Keratinocyte (primary cell): ENCODE data around the gene BEGAIN. TPM values are rescaled to one million over a fixed set of nuclear protein-coding genes. Genes with fewer than 3 reads are reported as not detected.

ENCODE experiments used
- DNase-seq: peaks from one replicate; pipeline ENCODE4 v3.0.0-alpha.2; 2011; ENCODE audit warnings: low read depth, missing footprints, low spot score
- FAIRE-seq: peaks from 2 replicates; lab custom pipeline; 2011; peaks lifted over from hg19 to GRCh38; lab: Jason Lieb, UNC
- H2AFZ ChIP-seq: 2 replicates; pipeline ENCODE4 v1.6.0; 2012; ENCODE audit warnings: low read length, control low read depth, inconsistent platforms; ENCODE audit not compliant: control insufficient read depth
- H3K27ac ChIP-seq: 2 replicates; pipeline ENCODE4 v1.5.1; 2011; ENCODE audit warnings: low read length; ENCODE audit not compliant: control insufficient read depth, insufficient read depth
- H3K27me3 ChIP-seq: 3 replicates; pipeline ENCODE4 v1.6.0; 2011; ENCODE audit warnings: low read length; ENCODE audit not compliant: control insufficient read depth, insufficient read depth; ENCODE audit errors: extremely low read depth
- H3K36me3 ChIP-seq, 2 experiments: 2 replicates in 1 of 2; 3 replicates in 1 of 2; pipeline ENCODE4 v1.5.1; 2011; ENCODE audit warnings: low read length in 2 of 2, mild to moderate bottlenecking in 1 of 2; ENCODE audit not compliant: control insufficient read depth in 2 of 2, insufficient read depth in 2 of 2; ENCODE audit errors: extremely low read depth in 1 of 2
- H3K4me1 ChIP-seq: 3 replicates; pipeline ENCODE4 v1.5.1; 2011; ENCODE audit warnings: low read length; ENCODE audit not compliant: control insufficient read depth, insufficient read depth; ENCODE audit errors: extremely low read depth
- H3K4me2 ChIP-seq: 3 replicates; pipeline ENCODE4 v1.6.0; 2011; ENCODE audit warnings: low read depth, low read length; ENCODE audit not compliant: control insufficient read depth, insufficient read depth; ENCODE audit errors: extremely low read depth
- H3K4me3 ChIP-seq, 3 experiments: fragments of 200-600 bp in 1 of 3; sonication (generic) in 1 of 3; 2 replicates in 2 of 3; 3 replicates in 1 of 3; pipeline ENCODE4 v1.5.1; 2011 to 2016; ENCODE audit warnings: low read length in 3 of 3, mild to moderate bottlenecking in 3 of 3, control low read depth in 2 of 3, inconsistent platforms in 1 of 3, low read depth in 1 of 3, mixed read lengths in 1 of 3, mixed run types in 1 of 3, moderate library complexity in 1 of 3; ENCODE audit not compliant: control insufficient read depth in 2 of 3, insufficient read depth in 2 of 3; ENCODE audit errors: extremely low read depth in 1 of 3
- H3K79me2 ChIP-seq: 2 replicates; pipeline ENCODE4 v1.6.0; 2012; ENCODE audit warnings: low read length; ENCODE audit not compliant: control insufficient read depth, insufficient read depth
- H3K9ac ChIP-seq: 3 replicates; pipeline ENCODE4 v1.6.0; 2011; ENCODE audit warnings: low read length; ENCODE audit not compliant: control insufficient read depth, insufficient read depth; ENCODE audit errors: extremely low read depth
- H3K9me1 ChIP-seq: 3 replicates; pipeline ENCODE4 v1.6.0; 2011; ENCODE audit warnings: low read length; ENCODE audit not compliant: control insufficient read depth, insufficient read depth; ENCODE audit errors: extremely low read depth
- H3K9me3 ChIP-seq: 2 replicates; pipeline ENCODE4 v1.5.1; 2012; ENCODE audit warnings: low read depth, low read length; ENCODE audit not compliant: control insufficient read depth
- H4K20me1 ChIP-seq: 3 replicates; pipeline ENCODE4 v1.6.0; 2011; ENCODE audit warnings: low read length; ENCODE audit not compliant: control insufficient read depth, insufficient read depth; ENCODE audit errors: extremely low read depth
- CTCF ChIP-seq, 3 experiments: IDR thresholded peaks in 1 of 3; conservative IDR thresholded peaks in 1 of 3; optimal IDR thresholded peaks in 1 of 3; 2 replicates in 2 of 3; 3 replicates in 1 of 3; pipeline versions ENCODE3 to v1.5.1; 2011; ENCODE audit warnings: low read length in 3 of 3, mild to moderate bottlenecking in 3 of 3, moderate library complexity in 2 of 3, control low read depth in 1 of 3, inconsistent platforms in 1 of 3; ENCODE audit not compliant: insufficient read depth in 2 of 3; ENCODE audit errors: extremely low read depth in 1 of 3
- EZH2 ChIP-seq: IDR thresholded peaks from one replicate; pipeline ENCODE4 v1.6.1; 2012; ENCODE audit warnings: inconsistent platforms, mild to moderate bottlenecking, low read length, moderate library complexity
- dilution Hi-C: fragments of 300-500 bp; cut with MboI; formaldehyde crosslinking; loops from one replicate; pipeline ENCODE4 v1.7.0; 2020; ENCODE audit warnings: low sequenced_read_pairs; ENCODE audit not compliant: extremely low pct_ligation_motif_present
- polyA plus RNA-seq, 5 experiments: library from polyadenylated mRNA; depleted of rRNA in 3 of 5; stranded (reverse) in 3 of 5; stranded (forward) in 1 of 5; unstranded in 1 of 5; fragments of >200 nt; gene quantifications; 1 replicate in 1 of 5; 2 replicates in 3 of 5; 3 replicates in 1 of 5; pipeline versions ENCODE4 v1.2.1 to v1.2.3, GENCODE V29; 2011 to 2012; ENCODE audit warnings: missing spikeins in 2 of 5, low read depth in 1 of 5, low replicate concordance in 1 of 5

Gene BEGAIN
- polyA plus RNA-seq, 1 donor (not counting 4 experiments of a cell fraction or from before 2014, with no cell fraction given), result 0.25 TPM

GRCh38 chr14:100614803-100615202 lies 27.6 kb upstream of the BEGAIN start:
- H3K4me3 ChIP-seq, result no peak overlapping the region
- peaks cover 13% of the 10 kb centered on the region for H3K27me3 ChIP-seq
- H3K9me1 ChIP-seq, result no peaks in the 10 kb centered on the region
- no peaks in the 10 kb centered on the region for H4K20me1 ChIP-seq
- H3K4me2 ChIP-seq, result no peak overlapping the region
- dilution Hi-C loops, result no loop called here
- FAIRE-seq, result no peak
- no peak overlapping the region for H3K27ac ChIP-seq
- no peak for TF ChIP-seq EZH2
- TF ChIP-seq CTCF (optimal IDR thresholded peaks at IDR 0.05 in 1 of 3, IDR thresholded peaks at IDR 0.05 in 1 of 3, conservative IDR thresholded peaks at IDR 0.05 in 1 of 3; ENCODE audit: extremely low read depth in 1 of 3, insufficient read depth in 2 of 3, low read length in 3 of 3), result no peak
- no peak overlapping the region for H2AFZ ChIP-seq
- no peaks in the 10 kb centered on the region for H3K36me3 ChIP-seq
- H3K9me3 ChIP-seq, result no peaks in the 10 kb centered on the region
- no peaks in the 10 kb centered on the region for H3K79me2 ChIP-seq
- DNase-seq, result no peak
- no peak overlapping the region for H3K9ac ChIP-seq
- H3K4me1 ChIP-seq, result no peaks in the 10 kb centered on the region

GRCh38 chr14:100612986-100613385 lies 25.8 kb upstream of the BEGAIN start:
- dilution Hi-C loops, result no loop called here
- peaks cover 6% of the 10 kb centered on the region for H3K27me3 ChIP-seq

More at GRCh38 chr14:100612986-100613385, 25.8 kb upstream of the BEGAIN start:
- Histone ChIP-seq H2AFZ (no peak overlapping the region), H3K36me3 (no peaks in the 10 kb centered on the region), H3K9me3 (no peaks in the 10 kb centered on the region), H3K27ac (no peak overlapping the region), H3K4me2 (no peak overlapping the region), H3K9me1 (no peaks in the 10 kb centered on the region), H3K4me3 (no peak overlapping the region), H3K9ac (no peak overlapping the region), H3K79me2 (no peaks in the 10 kb centered on the region), H3K4me1 (no peaks in the 10 kb centered on the region), H4K20me1 (no peaks in the 10 kb centered on the region)
- TF ChIP-seq CTCF (optimal IDR thresholded peaks at IDR 0.05 in 1 of 3, IDR thresholded peaks at IDR 0.05 in 1 of 3, conservative IDR thresholded peaks at IDR 0.05 in 1 of 3; ENCODE audit: extremely low read depth in 1 of 3, insufficient read depth in 2 of 3, low read length in 3 of 3), result no peak
- DNase-seq, result no peak
- no peak for FAIRE-seq
